Activated T-helper 9 cell treated with anti-CD3 and anti-CD28 coated beads, Interleukin-2, amount 50 U/mL, for 16 hours (primary cell): ENCODE results near the gene PRAC2.
"Not testable (repeated sequence)": the region's sequence is repeated elsewhere in the genome, so short reads cannot be mapped to it uniquely, and the experiment has no call there.

Source experiments
- DNase-seq: peaks from one replicate; pipeline ENCODE4 v3.0.0-alpha.2; 2020; ENCODE audit warnings: low read depth

PRAC2 gene

GRCh38 chr17:48722915-48723422 lies at the start of gene PRAC2:
PRAC2 (plus strand) TSS chr17:48723185; CDS start chr17:48724411, 1,226 bp downstream.
- no peak for DNase-seq

- DNase-seq, result no peak
These were observed 45.9 kb upstream of the PRAC2 start for GRCh38 chr17:48676963-48677558.

GRCh38 chr17:48678141-48678971 lies 44.6 kb upstream of the PRAC2 start:
- peak; percentile 54 for DNase-seq

- no peak for DNase-seq
These were observed 43.4 kb upstream of the PRAC2 start for GRCh38 chr17:48679385-48680096.

- no peak for DNase-seq
These were observed 41.4 kb upstream of the PRAC2 start for GRCh38 chr17:48681609-48682008.

GRCh38 chr17:48690655-48691054 lies 32.3 kb upstream of the PRAC2 start:
- no peak for DNase-seq

GRCh38 chr17:48692049-48692448 lies 30.9 kb upstream of the PRAC2 start:
- no peak for DNase-seq

- DNase-seq, result no peak
These were observed 29.8 kb upstream of the PRAC2 start for GRCh38 chr17:48693178-48693577.

- DNase-seq, result no peak
These were observed 21.0 kb upstream of the PRAC2 start for GRCh38 chr17:48701864-48702532.

GRCh38 chr17:48704361-48705248 lies 18.4 kb upstream of the PRAC2 start:
- no peak for DNase-seq

GRCh38 chr17:48711128-48711527 lies 11.9 kb upstream of the PRAC2 start:
- no peak for DNase-seq

- DNase-seq, result no peak
These were observed 7.2 kb upstream of the PRAC2 start for GRCh38 chr17:48715496-48716399.

GRCh38 chr17:48716549-48716948 lies 6.4 kb upstream of the PRAC2 start:
- not testable (repeated sequence) for DNase-seq

GRCh38 chr17:48717367-48718226 lies 5.4 kb upstream of the PRAC2 start:
- no peak for DNase-seq

- no peak for DNase-seq
These were observed 4.7 kb upstream of the PRAC2 start for GRCh38 chr17:48718227-48718760.

GRCh38 chr17:48718761-48719641 lies 4.0 kb upstream of the PRAC2 start:
- no peak for DNase-seq

GRCh38 chr17:48719642-48720265 lies 3.2 kb upstream of the PRAC2 start:
- no peak for DNase-seq
